ENCODE results near the gene ELAVL2. TPM values are rescaled to one million over a fixed set of nuclear protein-coding genes. Genes with fewer than 3 reads are reported as not detected.

The ELAVL2 gene
- total RNA-seq, 1 experiment from 2014 or later: not detected

DNA sequence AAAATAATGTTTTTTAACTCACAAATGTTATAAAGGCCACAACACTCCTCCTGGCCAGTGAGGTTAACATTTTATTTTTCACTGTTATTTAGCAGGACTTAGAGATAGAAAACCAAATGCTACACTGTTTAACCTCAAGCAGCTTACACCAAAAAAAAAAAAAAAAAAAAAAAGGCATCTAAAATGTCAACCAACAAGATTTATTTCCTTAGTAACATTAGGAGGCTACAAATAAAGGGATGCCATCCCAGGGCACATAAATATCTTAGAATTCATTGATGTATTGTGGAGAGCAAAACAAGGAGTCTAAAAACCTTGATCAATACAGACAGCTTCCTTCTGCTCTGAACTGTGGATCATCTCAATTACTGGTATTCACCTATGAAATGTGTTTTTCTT, 53.7 kb downstream of the ELAVL2 start:
- Histone ChIP-seq H3K4me1 (ENCODE audit: control insufficient read depth, insufficient read depth, low read length) (no peaks in the 10 kb centered on the region), H3K4me3 (ENCODE audit: low read depth in 2 of 2, low read length in 2 of 2) (no peak overlapping the region), H3K36me3 (ENCODE audit: control insufficient read depth, insufficient read depth, low read length) (no peaks in the 10 kb centered on the region), H3K27me3 (ENCODE audit: control insufficient read depth, insufficient read depth, low read length) (no peaks in the 10 kb centered on the region), H3K27ac (ENCODE audit: low read length) (no peak overlapping the region), H3K9me3 (ENCODE audit: control insufficient read depth, insufficient read depth, low read depth, low read length) (no peaks in the 10 kb centered on the region)
- no peak for DNase-seq (ENCODE audit: low read depth, low spot score)
- TF ChIP-seq SIN3A (IDR thresholded peaks at IDR 0.05; ENCODE audit: borderline replicate concordance, insufficient read depth, low read depth, low read length): no peak
- TF ChIP-seq, protein P1, sequence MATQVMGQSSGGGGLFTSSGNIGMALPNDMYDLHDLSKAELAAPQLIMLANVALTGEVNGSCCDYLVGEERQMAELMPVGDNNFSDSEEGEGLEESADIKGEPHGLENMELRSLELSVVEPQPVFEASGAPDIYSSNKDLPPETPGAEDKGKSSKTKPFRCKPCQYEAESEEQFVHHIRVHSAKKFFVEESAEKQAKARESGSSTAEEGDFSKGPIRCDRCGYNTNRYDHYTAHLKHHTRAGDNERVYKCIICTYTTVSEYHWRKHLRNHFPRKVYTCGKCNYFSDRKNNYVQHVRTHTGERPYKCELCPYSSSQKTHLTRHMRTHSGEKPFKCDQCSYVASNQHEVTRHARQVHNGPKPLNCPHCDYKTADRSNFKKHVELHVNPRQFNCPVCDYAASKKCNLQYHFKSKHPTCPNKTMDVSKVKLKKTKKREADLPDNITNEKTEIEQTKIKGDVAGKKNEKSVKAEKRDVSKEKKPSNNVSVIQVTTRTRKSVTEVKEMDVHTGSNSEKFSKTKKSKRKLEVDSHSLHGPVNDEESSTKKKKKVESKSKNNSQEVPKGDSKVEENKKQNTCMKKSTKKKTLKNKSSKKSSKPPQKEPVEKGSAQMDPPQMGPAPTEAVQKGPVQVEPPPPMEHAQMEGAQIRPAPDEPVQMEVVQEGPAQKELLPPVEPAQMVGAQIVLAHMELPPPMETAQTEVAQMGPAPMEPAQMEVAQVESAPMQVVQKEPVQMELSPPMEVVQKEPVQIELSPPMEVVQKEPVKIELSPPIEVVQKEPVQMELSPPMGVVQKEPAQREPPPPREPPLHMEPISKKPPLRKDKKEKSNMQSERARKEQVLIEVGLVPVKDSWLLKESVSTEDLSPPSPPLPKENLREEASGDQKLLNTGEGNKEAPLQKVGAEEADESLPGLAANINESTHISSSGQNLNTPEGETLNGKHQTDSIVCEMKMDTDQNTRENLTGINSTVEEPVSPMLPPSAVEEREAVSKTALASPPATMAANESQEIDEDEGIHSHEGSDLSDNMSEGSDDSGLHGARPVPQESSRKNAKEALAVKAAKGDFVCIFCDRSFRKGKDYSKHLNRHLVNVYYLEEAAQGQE (IDR thresholded peaks at IDR 0.05; ENCODE audit: insufficient read depth in 1 of 2, low read depth in 2 of 2, low read length in 1 of 2): no peak
- no peak for TF ChIP-seq TCF7L2 (IDR thresholded peaks at IDR 0.05; ENCODE audit: low read depth, low read length)
- TF ChIP-seq, protein P2, sequence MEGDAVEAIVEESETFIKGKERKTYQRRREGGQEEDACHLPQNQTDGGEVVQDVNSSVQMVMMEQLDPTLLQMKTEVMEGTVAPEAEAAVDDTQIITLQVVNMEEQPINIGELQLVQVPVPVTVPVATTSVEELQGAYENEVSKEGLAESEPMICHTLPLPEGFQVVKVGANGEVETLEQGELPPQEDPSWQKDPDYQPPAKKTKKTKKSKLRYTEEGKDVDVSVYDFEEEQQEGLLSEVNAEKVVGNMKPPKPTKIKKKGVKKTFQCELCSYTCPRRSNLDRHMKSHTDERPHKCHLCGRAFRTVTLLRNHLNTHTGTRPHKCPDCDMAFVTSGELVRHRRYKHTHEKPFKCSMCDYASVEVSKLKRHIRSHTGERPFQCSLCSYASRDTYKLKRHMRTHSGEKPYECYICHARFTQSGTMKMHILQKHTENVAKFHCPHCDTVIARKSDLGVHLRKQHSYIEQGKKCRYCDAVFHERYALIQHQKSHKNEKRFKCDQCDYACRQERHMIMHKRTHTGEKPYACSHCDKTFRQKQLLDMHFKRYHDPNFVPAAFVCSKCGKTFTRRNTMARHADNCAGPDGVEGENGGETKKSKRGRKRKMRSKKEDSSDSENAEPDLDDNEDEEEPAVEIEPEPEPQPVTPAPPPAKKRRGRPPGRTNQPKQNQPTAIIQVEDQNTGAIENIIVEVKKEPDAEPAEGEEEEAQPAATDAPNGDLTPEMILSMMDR (IDR thresholded peaks at IDR 0.05): no peak
- TF ChIP-seq POLR2AphosphoS5 (IDR thresholded peaks at IDR 0.05; ENCODE audit: low read depth, low read length): no peak
- ChIA-PET POLR2A (no interaction called here), CTCF (no interaction called here)
- BruUV-seq (replicated peaks): no TSS peak
- ATAC-seq: no peak
- in situ Hi-C loops (cut with HindIII; ENCODE audit: low pct_unique_long_range_greater_than_20kb, low sequenced_read_pairs) (no loop called here), intact Hi-C loops (cut with micrococcal nuclease; ENCODE audit: unreplicated experiment) (no loop called here)

DNA sequence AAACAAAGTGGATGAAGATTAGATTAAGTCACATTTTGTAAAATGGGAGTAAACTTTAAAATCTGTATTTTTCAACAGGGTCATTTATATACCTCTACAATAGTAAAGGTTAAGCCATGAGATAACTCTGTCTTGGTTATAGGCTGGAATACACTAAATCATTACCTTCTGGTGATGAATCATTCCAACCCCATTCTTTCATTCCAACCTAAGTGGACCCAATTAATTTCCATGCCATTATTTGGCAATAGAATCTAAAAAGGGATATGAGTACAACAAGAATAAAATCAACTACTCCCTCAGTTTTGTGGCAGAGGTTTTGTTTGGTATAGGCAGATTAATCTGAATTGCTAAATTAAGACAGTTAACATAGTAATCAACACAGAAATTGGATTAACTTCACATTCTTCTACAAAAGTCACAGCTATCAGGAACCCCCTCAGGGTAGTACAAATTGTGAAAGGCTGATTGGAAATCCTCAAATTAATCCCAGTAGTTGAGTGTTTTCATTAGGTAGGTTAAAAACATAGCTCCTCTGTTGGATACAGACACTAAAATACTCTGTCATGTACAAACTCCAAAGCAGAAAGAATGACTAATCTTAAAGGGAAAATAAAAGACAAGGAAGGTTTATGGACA, 54.2 kb downstream of the ELAVL2 start:
- DNase-seq (ENCODE audit: low read depth, low spot score) (no peak), ATAC-seq (no peak)
- TF ChIP-seq TCF7L2 (IDR thresholded peaks at IDR 0.05; ENCODE audit: low read depth, low read length) (no peak), SIN3A (IDR thresholded peaks at IDR 0.05; ENCODE audit: borderline replicate concordance, insufficient read depth, low read depth, low read length) (no peak), POLR2AphosphoS5 (IDR thresholded peaks at IDR 0.05; ENCODE audit: low read depth, low read length) (no peak)
- TF ChIP-seq, protein P2 (IDR thresholded peaks at IDR 0.05): no peak
- TF ChIP-seq, protein P1 (IDR thresholded peaks at IDR 0.05; ENCODE audit: insufficient read depth in 1 of 2, low read depth in 2 of 2, low read length in 1 of 2): no peak
- Histone ChIP-seq H3K27me3 (ENCODE audit: control insufficient read depth, insufficient read depth, low read length) (no peaks in the 10 kb centered on the region), H3K9me3 (ENCODE audit: control insufficient read depth, insufficient read depth, low read depth, low read length) (no peaks in the 10 kb centered on the region), H3K27ac (ENCODE audit: low read length) (no peak overlapping the region), H3K36me3 (ENCODE audit: control insufficient read depth, insufficient read depth, low read length) (no peaks in the 10 kb centered on the region), H3K4me3 (ENCODE audit: low read depth in 2 of 2, low read length in 2 of 2) (no peak overlapping the region), H3K4me1 (ENCODE audit: control insufficient read depth, insufficient read depth, low read length) (no peaks in the 10 kb centered on the region)
- BruUV-seq (replicated peaks): no TSS peak
- intact Hi-C loops (cut with micrococcal nuclease; ENCODE audit: unreplicated experiment) (no loop called here), in situ Hi-C loops (cut with HindIII; ENCODE audit: low pct_unique_long_range_greater_than_20kb, low sequenced_read_pairs) (no loop called here)
- CTCF ChIA-PET: no interaction called here
- POLR2A ChIA-PET: no interaction called here

Data from Panc1 (cell line).